ENCODE data around the gene ORAI2.

Gene ORAI2

DNA sequence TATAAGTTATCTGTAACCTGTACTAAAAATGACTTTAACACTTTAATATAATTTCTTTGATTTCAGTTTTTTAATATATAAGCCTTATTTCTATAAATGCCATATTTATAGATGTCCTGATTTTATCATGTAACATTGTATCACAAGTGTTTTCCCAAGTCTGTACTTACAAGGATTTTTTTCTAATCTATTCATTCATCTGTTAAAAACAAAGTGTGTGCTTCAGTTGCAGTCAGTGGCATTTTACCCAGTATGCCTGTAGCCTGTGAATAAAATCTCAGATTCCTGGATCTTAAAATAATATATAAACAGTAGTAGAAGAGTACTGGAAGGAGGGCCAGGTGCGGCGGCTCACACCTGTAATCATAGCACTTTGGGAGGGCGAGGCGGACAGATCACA lies 19.8 kb upstream of the ORAI2 start:
- no peak for DNase-seq (ENCODE audit: low read depth in 2 of 3, low spot score in 1 of 3)

DNA sequence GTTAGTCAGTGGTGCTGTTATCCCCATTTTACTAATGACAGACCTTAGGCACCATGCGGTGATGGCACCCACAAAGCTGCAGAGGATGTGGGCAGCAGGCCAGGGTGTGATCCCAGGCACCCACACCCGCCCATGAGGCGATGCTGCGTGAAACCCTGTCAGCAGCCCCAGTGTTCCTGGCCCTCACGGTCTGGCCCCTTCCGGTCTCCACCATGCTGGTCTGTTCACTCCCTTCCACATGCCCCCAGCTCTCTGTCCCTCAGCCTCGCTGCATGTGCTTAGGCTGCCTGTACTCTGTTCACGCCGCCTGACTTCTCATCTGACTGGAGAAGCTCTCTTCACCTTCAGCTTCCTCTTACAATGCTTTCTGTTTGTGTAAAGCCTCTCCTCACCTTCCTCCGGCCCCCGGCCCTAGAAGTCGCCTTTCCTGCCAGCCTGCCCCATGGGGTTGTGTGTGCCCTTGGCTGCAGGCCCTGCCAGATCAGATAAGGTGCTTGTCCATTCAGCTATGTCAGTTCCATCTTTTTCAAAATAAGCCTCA lies 17.6 kb upstream of the ORAI2 start:
- DNase-seq (ENCODE audit: low read depth in 2 of 3, low spot score in 1 of 3), result peak; percentile 50 to 57 (median 51)

DNA sequence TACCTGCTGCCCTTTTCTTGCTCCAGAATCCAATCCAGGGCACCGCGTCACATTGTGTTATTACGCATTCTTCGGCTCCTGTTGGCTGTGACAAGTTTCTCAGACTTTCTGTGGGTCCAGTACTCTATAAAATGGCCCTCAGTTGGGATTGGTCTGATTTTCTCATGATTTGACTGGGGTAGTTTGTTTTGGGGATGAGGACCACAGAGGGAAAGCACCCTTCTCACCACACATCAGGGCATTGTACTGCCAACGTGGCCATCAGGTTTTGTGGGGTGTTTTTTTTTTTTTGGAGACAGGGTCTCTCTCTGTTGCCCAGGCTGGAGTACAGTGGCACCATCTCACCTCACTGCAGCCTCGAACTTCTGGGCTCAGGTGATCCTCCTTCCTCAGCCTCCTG lies 17.0 kb upstream of the ORAI2 start:
- DNase-seq (ENCODE audit: low read depth in 2 of 3, low spot score in 1 of 3), result no peak

DNA sequence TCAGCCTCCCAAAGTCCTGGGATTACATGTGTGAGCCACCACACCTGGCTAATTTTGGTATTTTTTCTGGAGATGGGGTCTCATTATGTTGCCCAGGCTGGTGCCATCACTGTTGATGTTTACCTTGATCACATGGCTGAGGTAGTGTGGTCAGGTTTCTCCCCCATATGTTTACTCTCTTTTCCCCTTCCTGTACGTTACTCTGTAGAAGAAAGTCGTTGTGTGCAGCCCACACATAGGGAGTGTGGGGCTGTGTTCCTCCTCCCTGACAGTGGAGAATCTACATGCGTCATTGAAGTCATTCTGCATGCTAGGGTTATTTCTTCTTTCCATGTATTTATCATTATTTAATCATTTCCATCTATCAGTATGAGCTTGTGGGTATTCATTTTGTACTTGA lies 16.3 kb upstream of the ORAI2 start:
- DNase-seq (ENCODE audit: low read depth in 2 of 3, low spot score in 1 of 3), result no peak

DNA sequence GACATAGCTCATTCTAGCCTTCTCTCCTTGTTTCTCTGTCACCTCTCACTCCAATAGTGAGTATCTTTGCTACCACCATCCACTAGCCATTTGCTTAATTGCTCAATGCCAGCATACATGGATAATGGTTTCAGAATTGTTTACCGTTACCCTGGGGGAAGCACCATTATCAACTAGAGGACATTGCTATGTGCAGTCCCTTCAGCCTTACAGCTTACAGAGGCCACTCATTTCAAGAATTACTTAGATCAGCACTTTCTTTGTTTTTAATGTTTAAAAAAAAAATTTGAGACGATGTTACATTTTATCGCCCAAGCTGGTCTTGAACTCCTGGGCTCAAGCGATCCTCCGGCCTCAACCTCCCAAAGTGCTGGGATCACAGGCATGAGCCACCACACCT lies 14.8 kb upstream of the ORAI2 start:
- no peak for DNase-seq (ENCODE audit: low read depth in 2 of 3, low spot score in 1 of 3)

DNA sequence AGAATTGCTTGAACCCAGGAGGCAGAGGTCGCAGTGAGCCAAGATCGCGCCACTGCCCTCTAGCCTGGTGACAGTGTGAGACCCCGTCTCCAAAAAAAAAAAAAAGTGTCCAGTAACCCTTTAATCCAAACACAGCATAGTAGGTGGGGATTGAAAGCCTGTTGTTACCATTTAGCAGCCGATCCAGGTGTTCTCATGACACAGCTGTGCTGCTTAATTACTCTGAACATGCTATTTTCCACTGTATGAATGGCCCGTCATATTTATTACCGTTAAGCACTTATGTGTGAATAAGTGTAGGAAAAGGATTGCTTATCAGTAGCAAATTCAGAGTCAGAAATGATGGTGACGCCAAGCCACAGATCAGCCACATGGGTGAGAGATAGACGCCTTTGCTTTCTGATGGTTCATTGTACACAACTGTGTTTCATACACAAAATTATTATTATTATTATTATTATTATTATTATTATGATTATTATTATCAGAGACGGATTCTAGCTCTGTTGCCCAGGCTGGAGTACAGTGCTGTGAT lies 11.6 kb upstream of the ORAI2 start:
- no peak for DNase-seq (ENCODE audit: low read depth in 2 of 3, low spot score in 1 of 3)

DNA sequence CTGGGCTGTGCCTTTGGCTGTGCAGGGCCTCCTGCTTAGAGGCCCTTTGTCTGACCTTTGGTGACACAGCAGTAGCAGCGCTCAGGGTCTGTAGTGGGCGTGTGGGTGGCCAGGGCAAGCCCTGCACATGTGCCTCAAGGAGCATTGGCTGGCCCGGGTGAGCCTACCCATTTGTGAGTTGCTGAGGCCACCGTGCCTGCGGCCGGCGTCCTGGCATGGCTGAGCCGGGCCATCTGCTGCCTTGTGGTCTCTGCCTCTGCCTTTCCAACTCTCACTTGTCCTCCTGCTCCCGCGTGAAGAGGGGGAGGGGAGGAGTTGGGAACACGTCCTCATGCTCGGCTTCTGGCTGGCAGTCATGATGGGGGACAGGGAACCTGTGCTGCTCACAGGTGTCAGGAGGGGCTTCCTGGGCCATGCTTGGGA lies 9.2 kb upstream of the ORAI2 start:
- DNase-seq (ENCODE audit: low read depth in 2 of 3, low spot score in 1 of 3), result no peak

DNA sequence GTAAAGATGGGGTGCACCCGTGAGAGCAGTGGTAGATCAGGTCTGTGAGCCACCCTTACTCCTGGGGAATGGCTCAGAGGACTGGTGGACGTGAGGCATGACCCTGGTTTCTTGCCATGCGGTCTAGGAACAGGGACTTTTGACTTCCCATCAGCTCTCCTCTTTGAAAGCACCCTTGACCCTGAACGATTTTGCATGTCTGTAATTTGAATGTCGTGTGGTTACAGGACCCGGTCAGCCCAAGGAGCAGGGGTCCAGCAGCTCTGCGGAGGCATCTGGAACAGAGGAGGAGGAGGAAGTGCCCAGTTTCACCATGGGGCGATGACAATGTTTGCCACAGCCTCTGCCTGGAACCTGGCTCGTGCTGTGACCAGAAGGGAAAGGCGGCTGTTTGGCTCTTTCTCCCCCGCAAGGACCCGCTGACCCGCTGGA lies 8.6 kb upstream of the ORAI2 start:
- DNase-seq (ENCODE audit: low read depth in 2 of 3, low spot score in 1 of 3), result no peak

DNA sequence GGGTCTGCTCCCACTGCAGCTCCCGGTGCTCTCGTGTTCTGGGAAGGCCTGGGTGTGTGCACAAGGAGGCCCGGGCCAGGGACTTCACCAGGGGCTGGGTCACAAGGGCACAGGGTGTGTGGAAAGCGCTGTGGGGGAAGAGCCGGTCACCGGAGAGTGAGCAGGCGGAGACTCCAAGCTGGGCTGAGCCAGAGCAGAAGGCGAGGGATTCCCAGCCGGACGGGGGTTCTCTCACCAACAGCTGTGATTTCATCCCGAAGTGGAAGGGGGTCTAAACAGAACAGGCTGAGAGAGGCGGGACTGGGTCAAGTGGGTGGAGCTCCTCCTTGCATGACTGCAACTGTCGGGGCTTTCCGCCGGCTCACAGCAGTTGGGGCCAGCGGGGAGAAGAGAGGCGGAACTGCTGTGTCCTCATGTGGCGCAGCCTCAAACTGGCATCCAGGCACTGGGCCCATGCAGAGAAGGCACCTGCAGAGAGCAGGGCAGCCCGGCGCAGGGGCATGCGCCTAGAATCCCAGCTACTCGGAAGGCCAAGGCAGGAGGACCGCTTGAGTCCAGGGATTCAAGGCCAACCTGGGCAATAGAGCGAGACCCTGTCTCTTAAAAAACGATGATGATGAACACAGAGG lies 7.6 kb upstream of the ORAI2 start:
- DNase-seq (ENCODE audit: low read depth in 2 of 3, low spot score in 1 of 3), result peak; percentile 66 to 76 (median 68)

DNA sequence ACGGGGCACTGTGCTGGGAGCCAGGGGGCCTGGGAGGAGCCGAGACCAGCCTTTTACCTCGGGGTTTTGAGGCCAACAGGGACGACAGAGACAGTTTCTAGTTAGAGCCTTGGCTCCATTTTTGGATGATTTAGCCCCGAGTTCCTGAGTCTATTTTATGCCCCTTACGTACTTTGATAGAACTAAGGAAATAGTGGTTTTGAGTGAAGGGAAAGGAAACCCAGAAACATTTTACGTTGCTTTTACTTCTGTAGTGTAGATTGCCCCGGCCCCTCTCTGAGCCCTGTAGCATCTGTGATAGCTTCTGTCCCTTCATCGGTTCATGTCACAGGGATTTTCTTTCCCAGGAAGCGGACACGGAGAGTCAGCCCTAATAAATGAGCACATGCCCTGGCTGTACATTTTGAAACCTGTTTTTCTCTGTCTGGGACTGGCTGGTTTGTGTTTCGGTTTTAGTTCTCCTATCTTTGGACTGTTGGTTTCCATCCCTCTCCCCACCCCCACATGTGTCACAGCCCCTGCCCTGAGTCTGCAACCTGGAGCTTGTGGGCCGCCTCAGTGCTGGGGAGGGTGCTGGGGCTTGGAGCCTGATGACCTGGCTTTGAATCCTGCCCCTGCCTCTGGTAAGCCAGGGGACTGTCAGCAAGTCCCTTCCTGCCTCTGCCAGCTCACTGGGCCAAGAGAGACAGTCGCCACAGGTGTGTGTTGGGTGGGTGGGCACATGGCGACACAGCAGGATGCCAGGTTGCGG lies 6.9 kb upstream of the ORAI2 start:
- peak; percentile 66 to 72 (median 71) for DNase-seq (ENCODE audit: low read depth in 2 of 3, low spot score in 1 of 3)

DNA sequence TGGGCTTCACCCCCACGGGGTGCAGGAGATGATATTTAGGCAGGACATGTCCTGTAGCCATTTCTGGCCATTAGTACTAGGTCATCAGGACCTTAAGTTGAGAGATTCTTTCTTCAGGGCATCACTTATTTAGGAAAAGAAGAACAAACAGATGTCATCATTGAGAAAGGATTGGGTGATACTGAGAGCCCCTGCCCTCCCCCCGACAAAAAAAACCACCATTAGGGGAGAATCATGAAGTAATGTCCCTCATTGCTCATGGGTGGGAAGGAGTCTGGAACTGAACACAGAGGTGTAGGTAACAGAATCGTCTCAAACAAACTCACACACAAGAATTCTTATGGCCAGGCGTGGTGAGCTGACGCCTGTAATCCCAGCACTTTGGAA lies 6.4 kb upstream of the ORAI2 start:
- no peak for DNase-seq (ENCODE audit: low read depth in 2 of 3, low spot score in 1 of 3)

DNA sequence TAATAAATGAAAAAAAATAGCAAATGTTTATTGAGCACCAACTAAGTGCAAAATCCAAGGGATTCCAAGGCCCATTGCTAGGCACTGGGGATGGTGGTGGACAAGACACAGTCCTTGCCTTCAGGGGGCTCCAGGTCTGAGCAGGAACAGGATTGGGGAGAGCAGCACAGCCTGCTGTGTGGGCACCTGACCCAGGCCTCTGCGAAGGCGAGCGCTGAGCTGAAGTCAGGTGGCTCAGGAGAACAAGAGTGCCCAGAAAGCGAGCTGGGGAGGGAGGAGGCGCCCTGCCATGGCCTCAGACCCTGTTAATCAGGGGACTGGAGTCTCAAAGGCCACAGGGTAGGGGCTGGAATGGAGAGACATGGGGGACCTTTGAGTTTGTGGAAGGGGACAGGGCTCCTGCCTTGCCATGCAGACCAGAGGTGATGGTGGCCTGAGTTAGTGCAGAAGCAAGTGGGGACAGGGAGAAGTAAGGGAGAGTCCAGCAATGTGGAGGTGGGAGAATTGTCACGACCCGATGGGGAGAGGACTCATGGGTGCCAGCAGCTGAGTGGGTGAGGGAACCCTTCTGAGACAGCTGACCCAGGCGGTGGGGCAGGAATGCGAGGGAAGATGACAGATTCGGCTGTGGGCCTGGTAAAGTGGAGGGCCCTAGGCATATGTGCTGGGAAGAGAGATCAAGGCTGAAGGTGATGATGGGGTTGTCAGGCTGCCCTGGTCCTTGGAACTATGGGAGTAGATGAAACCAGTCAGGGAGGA lies 4.1 kb upstream of the ORAI2 start:
- no peak for DNase-seq (ENCODE audit: low read depth in 2 of 3, low spot score in 1 of 3)

DNA sequence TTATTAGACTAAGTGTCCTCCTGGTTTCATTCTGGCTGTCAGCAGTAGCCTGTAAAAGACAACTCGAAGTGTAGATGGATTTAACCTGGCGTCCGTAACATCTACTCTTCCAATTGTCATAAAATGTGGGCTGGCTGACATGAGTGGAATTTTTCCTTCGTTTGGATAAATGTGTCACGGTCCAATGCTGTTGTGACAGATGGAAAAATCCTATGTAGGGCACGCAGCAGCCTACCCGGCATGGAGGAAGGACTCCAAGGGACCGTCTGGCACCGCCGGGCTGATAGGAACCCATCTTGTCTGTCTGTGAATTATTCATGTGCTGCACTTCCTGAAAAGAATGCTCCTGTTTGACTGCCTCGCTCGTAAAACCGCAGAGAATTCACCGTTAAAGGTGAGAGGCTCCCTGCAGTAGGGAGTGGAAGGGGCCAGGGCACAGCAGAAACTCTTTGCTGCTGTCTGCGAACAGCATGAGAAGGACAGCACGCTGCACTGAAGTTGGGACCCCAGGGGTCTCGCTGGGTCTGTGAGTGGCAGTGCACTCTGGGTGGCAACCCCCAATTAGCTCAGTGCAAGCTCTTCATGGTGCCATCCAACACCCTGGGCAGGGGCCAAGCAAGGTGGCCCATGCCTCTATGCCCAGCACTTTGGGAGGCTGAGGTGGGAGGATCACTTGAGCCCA lies 1.6 kb upstream of the ORAI2 start:
- peak in 2 of 3 donors; percentile 29 to 37 for DNase-seq (ENCODE audit: low read depth in 2 of 3, low spot score in 1 of 3)

DNA sequence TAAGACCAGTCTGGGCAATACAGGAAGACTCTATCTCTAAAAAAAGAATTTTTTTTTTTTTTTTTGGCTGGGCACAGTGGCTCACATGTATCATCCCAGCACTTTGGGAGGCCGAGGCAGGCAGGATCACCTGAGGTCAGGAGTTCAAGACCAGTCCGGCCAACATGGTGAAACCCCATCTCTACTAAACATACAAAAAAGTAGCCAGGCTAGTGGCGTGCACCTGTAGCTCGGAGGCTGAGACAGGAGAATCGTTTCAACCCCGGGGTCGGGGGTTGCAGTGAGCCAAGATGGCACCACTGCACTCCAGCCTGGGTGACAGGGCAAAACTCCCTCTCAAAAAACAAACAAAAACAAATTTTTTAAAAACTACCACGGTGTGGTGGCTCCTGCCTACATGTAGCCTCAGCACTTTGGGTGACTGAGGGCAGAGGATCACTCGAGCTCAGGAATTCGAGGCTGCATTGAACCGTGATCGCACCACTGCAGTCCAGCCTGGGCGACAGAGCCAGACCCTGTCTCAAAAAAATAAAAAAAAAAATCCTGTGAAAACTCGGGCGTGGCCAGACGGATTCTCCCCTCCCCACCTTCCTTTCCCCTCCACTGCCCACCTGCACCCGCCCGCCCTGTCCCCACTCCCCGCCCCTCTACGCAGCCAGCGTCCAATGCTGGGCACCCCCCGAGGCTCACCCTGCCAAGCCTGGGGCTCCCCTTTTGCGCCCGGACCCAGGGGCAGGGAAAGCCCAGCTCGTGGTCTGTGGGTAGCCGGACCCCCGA lies 745 bp upstream of the ORAI2 start:
- no peak for DNase-seq (ENCODE audit: low read depth in 2 of 3, low spot score in 1 of 3)

DNA sequence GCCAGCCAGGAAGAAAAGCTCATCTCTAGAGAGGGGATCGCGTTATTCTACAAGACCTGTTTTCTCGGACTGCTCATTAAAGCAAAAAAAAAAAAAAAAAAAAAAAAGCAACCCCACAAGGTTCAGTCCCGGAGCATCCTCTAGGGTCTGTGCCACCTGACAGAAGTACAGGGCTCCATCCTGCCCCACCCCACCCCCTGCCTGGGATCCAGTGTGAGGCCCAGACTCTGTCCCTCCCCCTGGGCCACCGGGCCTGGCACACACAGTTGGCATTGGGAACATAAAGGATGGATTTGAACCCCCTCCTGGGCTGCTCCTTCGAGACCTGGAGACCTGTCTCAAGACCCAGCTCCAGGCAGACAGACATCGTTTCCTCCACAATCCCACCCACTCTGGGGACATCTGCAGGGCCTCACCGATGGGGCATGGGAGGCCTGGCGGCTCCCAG lies 688 bp downstream of the ORAI2 start:
- DNase-seq (ENCODE audit: low read depth in 2 of 3, low spot score in 1 of 3), result no peak

DNA sequence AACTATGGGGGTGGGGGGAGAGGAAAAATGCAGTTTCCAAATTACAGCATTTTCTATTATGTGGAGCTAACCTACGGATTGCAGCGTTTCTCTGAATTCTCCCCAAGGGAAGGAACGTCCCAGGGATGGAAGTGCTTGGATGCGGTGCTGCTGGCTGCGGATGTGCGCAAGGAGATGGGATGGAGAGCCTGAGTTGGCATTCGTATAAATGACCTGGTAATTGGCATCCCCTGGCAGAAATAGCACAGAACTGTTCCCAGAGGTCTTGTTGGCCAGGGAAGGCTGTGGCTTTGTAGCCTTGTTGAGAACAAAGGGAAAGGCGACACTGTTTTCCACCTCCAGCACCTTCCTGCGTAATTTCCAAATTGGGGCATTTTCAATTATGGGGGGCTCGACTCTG lies 2.7 kb downstream of the ORAI2 start:
- DNase-seq (ENCODE audit: low read depth in 2 of 3, low spot score in 1 of 3), result no peak

DNA sequence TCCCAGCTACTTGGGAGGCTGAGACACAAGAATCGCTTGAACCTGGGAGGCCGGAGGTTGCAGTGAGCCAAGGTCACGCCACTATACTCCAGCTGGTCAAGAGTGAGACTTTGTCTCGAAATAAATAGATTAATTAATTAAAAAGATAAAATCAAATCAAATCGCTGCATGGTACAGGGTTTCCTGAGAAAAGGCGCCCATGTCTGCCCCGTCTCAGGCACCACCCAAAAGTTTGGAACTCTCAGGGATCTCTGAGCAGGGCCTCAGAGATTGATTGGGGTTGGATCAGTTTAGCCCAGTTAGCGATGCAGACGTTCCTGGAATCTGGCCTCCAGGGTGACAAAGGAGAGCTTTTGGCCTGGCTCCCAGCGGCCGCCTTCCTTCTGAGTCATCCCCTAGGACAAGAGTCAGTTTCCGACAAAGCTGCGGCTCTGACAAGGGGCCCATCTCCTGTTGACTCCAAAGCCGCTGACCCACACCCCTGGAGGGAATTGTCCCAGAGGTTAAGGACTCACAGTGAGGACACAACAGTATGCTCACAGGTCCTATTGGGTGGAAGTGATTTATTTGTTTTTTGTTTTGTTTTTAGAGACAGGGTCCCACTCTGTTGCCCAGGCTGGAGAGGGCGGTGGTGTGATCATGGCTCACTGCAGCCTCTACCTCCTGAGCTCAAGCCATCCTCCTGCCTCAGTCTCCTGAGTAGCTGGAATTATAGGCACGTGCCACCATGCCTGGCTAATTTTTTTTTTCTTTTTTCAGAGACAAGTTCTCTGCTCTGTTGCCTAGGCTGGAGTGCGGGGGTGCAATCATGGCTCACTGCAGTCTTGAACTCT lies 6.8 kb downstream of the ORAI2 start:
- no peak for DNase-seq (ENCODE audit: low read depth in 2 of 3, low spot score in 1 of 3)

DNA sequence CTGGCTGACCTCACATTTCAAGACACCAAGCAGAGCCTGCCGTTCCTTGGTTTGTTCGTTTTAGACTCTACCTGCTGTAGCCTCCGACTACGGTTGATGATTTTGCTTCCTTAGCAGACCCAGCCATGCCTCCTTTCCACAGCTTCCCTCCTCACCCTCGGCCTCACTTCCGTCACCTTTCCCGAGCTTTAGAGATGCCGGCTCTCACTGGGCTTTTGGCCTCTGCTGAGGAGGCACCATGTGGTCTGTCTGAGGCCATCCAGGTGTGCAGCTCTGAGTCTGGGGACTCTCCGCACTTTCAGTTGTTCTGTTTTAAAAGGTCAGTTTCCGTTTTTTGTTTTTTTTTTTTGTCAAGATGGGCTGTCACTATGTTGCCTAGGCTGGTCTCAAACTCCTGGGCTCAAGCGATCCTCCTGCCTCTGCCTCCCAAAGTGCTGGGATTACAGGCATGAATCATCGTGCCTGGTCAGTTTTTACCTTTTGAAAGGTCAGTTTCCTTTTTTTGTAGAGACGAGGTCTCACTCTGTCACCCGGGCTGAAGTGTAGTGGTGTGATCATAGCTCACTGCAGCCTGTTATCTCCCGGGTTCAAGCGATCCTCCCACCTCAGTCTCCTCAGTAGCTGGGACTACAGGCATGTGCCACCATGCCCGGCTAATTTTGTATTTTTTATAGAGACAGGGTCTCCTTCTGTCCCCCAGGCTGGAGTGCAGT lies 11.7 kb downstream of the ORAI2 start:
- DNase-seq (ENCODE audit: low read depth in 2 of 3, low spot score in 1 of 3), result no peak

DNA sequence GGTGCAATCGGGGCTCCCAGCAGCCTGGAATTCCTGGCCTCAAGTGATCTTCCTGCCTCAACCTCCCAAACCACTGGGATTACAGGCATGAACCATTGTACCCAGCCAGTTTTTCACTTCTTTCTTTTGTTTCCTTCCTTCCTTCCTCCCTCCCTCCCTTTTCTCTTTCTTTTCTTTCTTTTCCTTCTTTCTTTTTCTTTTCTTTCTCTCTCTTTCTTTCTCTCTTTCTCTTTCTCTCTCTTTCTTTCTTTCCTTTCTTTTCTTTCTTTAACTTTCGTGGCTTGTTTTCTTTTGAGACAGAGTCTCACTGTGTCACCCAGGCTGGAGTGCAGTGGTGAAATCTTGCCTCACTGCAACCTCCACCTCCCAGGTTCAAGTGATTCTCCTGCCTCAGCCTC lies 12.3 kb downstream of the ORAI2 start:
- DNase-seq (ENCODE audit: low read depth in 2 of 3, low spot score in 1 of 3), result no peak
